Measurements from ENCODE around the gene BGN. TPM values are rescaled to one million over a fixed set of nuclear protein-coding genes. Genes with fewer than 3 reads are reported as not detected.

The BGN gene
- total RNA-seq, 1 experiment from 2014 or later, result not detected

- no TSS peak for BruUV-seq (replicated peaks)
- Histone ChIP-seq H3K9me2 (replicated peaks; ENCODE audit: low read length) (no peaks in the 10 kb centered on the region), H3K4me1 (ENCODE audit: insufficient read depth, low read length) (no peaks in the 10 kb centered on the region; the same call in 1 of the 2 replicates), H3K9ac (ENCODE audit: low read length) (no peak overlapping the region), H3K4me2 (ENCODE audit: low read length) (no peak overlapping the region), H3K36me3 (ENCODE audit: low read depth, low read length) (no peaks in the 10 kb centered on the region), H3K9me3 (ENCODE audit: low read length) (no peaks in the 10 kb centered on the region), H3F3A (ENCODE audit: low read length, unreplicated experiment) (no peaks in the 10 kb centered on the region), H3K27ac (ENCODE audit: low read length) (no peak overlapping the region), H2AFZ (ENCODE audit: low read length) (no peak overlapping the region), H4K20me1 (ENCODE audit: low read length) (no peaks in the 10 kb centered on the region), H3K4me3 (ENCODE audit: low read length) (no peak overlapping the region), H3K79me2 (ENCODE audit: low read length) (no peaks in the 10 kb centered on the region), H3K27me3 (ENCODE audit: low read length) (no peaks in the 10 kb centered on the region)
- ChIA-PET POLR2A (ENCODE audit: unreplicated experiment) (no interaction called here), CTCF (no interaction called here)
- intact Hi-C loops (cut with micrococcal nuclease), result no loop called here
- no peak for TF ChIP-seq EZH2phosphoT487 (IDR thresholded peaks at IDR 0.05; ENCODE audit: borderline replicate concordance, low read length)
- TF ChIP-seq, protein P1, sequence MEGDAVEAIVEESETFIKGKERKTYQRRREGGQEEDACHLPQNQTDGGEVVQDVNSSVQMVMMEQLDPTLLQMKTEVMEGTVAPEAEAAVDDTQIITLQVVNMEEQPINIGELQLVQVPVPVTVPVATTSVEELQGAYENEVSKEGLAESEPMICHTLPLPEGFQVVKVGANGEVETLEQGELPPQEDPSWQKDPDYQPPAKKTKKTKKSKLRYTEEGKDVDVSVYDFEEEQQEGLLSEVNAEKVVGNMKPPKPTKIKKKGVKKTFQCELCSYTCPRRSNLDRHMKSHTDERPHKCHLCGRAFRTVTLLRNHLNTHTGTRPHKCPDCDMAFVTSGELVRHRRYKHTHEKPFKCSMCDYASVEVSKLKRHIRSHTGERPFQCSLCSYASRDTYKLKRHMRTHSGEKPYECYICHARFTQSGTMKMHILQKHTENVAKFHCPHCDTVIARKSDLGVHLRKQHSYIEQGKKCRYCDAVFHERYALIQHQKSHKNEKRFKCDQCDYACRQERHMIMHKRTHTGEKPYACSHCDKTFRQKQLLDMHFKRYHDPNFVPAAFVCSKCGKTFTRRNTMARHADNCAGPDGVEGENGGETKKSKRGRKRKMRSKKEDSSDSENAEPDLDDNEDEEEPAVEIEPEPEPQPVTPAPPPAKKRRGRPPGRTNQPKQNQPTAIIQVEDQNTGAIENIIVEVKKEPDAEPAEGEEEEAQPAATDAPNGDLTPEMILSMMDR (conservative IDR thresholded peaks at IDR 0.05; ENCODE audit: low read depth, low read length), result no peak
- no peak for TF ChIP-seq EZH2 (IDR thresholded peaks at IDR 0.05; ENCODE audit: low read length, unreplicated experiment)
- no peak for ATAC-seq
- no peak for DNase-seq
These were observed 16.0 kb upstream of the BGN start for GRCh38 chrX:153478746-153479145.

- Histone ChIP-seq H3K36me3 (ENCODE audit: low read depth, low read length) (no peaks in the 10 kb centered on the region), H3F3A (ENCODE audit: low read length, unreplicated experiment) (no peaks in the 10 kb centered on the region), H3K4me1 (ENCODE audit: insufficient read depth, low read length) (no peaks in the 10 kb centered on the region), H4K20me1 (ENCODE audit: low read length) (no peaks in the 10 kb centered on the region), H3K4me2 (ENCODE audit: low read length) (no peak overlapping the region), H2AFZ (ENCODE audit: low read length) (no peak overlapping the region), H3K9ac (ENCODE audit: low read length) (no peak overlapping the region), H3K9me3 (ENCODE audit: low read length) (no peaks in the 10 kb centered on the region), H3K27ac (ENCODE audit: low read length) (no peak overlapping the region), H3K9me2 (replicated peaks; ENCODE audit: low read length) (no peaks in the 10 kb centered on the region), H3K79me2 (ENCODE audit: low read length) (no peaks in the 10 kb centered on the region), H3K4me3 (ENCODE audit: low read length) (no peak overlapping the region), H3K27me3 (ENCODE audit: low read length) (no peaks in the 10 kb centered on the region)
- ChIA-PET CTCF (no interaction called here), POLR2A (ENCODE audit: unreplicated experiment) (no interaction called here)
- ATAC-seq, result no peak
- no peak for DNase-seq
- TF ChIP-seq, protein P1 (conservative IDR thresholded peaks at IDR 0.05; ENCODE audit: low read depth, low read length), result no peak
- no peak for TF ChIP-seq EZH2 (IDR thresholded peaks at IDR 0.05; ENCODE audit: low read length, unreplicated experiment)
- TF ChIP-seq EZH2phosphoT487 (IDR thresholded peaks at IDR 0.05; ENCODE audit: borderline replicate concordance, low read length), result no peak
- no TSS peak for BruUV-seq (replicated peaks)
- intact Hi-C loops (cut with micrococcal nuclease), result no loop called here
These were observed 13.7 kb upstream of the BGN start for GRCh38 chrX:153481043-153481442.

DNA sequence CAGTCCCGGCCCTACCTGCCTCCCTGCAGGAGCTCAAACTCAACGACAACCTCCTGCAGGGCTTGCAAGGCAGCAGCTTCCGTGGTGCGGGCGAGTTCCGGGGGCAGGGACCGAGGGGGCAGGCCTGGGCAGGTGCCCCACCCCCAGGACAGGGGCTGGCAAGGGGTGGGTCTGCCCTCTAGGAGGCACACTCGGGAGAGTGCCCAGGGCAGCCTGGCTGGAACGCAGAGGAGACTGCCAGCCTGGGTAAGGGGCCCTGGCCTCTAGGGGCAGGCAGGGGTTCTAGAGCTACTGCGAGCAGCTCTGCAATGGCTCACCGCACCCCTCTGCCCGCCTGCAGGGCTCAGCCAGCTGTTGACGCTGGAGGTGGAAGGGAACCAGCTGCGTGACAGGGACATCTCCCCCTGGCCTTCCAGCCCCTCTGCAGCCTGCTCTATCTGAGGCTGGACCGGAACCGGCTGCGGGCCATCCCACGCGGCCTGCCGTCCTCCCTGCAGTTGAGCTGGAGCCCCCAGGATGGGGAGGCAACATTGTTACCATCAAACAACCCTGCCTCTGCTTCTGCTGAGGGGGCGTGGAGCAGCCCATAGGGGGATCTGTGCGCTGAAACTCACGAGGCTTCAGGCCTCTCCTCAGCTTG is 12.3 kb upstream of the BGN start:
- Histone ChIP-seq H3K9me2 (replicated peaks; ENCODE audit: low read length) (no peaks in the 10 kb centered on the region), H3K79me2 (ENCODE audit: low read length) (no peaks in the 10 kb centered on the region), H2AFZ (ENCODE audit: low read length) (no peak overlapping the region), H3K4me2 (ENCODE audit: low read length) (no peak overlapping the region), H3K27me3 (ENCODE audit: low read length) (no peaks in the 10 kb centered on the region), H3K9ac (ENCODE audit: low read length) (no peak overlapping the region), H3K4me3 (ENCODE audit: low read length) (no peak overlapping the region), H3K4me1 (ENCODE audit: insufficient read depth, low read length) (no peaks in the 10 kb centered on the region), H3K27ac (ENCODE audit: low read length) (no peak overlapping the region), H3K9me3 (ENCODE audit: low read length) (no peaks in the 10 kb centered on the region), H4K20me1 (ENCODE audit: low read length) (no peaks in the 10 kb centered on the region), H3F3A (ENCODE audit: low read length, unreplicated experiment) (no peaks in the 10 kb centered on the region), H3K36me3 (ENCODE audit: low read depth, low read length) (no peaks in the 10 kb centered on the region)
- no peak for TF ChIP-seq EZH2 (IDR thresholded peaks at IDR 0.05; ENCODE audit: low read length, unreplicated experiment)
- TF ChIP-seq, protein P1 (conservative IDR thresholded peaks at IDR 0.05; ENCODE audit: low read depth, low read length), result no peak
- intact Hi-C loops (cut with micrococcal nuclease), result no loop called here
- ChIA-PET POLR2A (ENCODE audit: unreplicated experiment) (no interaction called here), CTCF (interaction anchor here (0.5 kb wide), 1 partner anchor 525 kb away, joined by 3 read pairs; no protein-coding TSS in a partner anchor)
- ATAC-seq (no peak), DNase-seq (no peak)
- BruUV-seq (replicated peaks), result no TSS peak
